ENCODE results near the gene TGFBI.

The TGFBI gene

DNA sequence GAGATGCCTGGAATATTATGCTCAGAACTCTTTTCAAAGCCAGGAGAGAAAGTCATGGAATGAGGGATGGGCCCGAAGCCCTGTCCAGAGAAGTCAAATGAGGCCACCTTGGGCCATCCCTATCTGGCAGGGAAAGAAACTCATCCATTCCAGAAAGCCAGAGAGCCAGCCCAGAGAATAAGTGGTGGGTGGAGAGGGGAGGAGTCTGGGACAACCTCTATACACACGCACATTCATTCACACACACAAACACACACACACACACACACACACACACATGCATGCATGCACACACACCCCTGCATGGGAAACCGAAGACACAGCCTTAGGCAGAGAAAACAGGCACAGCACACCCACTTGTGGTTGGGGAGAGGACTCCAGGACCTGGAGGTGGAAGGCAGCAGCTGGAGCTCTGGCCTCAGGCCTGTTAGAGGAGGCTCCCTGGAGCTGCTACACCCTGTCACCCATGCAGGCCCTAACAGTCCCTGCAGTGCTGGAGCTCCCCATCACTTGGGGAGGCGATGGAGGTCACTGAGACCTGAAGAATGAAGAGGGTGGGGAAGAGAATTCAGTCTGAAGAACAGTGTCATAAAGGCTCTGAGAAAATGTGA is 38.0 kb downstream of the TGFBI start:
- peak; percentile 74 for DNase-seq

- no peak for DNase-seq
Measured at GRCh38 chr5:136067422-136067821, 38.6 kb downstream of the TGFBI start.

DNA sequence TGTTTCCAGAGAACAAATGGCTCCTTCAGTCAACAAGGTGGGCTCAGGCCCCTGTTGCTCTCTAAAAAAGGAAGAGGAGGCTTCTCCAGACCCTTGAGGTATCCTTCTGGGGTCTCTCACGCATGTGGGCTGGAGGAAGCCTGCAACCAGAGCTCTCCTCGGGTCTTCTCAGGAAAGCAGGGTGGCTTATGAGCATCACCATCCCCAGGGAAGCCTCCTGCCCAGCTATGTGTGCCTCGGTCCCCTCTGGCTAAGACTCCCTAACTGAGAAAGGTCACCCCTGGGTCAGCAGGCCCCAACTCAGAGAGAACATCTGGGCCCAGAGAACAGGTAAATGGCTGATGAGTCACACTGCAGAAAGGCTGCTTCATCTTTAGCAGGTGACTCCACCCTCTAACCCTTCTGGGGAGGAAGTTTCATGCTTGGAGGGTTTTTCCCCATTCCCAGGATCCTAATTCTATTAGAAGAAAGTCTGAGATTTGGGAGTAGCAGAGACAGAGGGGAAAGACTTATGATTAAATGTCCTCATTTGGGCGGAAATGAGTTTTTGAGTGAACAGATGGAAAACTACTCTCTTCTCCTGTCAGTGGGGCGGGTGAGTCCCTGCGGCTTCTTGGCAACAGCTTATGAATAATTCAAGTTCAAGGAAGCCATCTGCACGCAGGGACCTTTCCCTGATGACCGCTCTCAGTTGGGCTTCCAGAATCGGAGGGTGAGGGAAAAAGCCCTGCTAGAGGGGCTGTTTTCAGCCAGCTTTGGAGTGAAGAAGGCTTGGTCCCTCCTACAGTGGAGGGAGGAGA is 41.9 kb downstream of the TGFBI start:
- DNase-seq, result no peak

GRCh38 chr5:136073714-136074529 is 45.1 kb downstream of the TGFBI start:
- peak; percentile 54 for DNase-seq

GRCh38 chr5:136075466-136075891 is 46.7 kb downstream of the TGFBI start:
- peak; percentile 60 for DNase-seq

- DNase-seq, result no peak
Measured at GRCh38 chr5:136076067-136076466, 47.3 kb downstream of the TGFBI start.

- peak; percentile 48 for DNase-seq
Measured at GRCh38 chr5:136076881-136077445, 48.2 kb downstream of the TGFBI start.

- no peak for DNase-seq
Measured at GRCh38 chr5:136079195-136079985, 50.6 kb downstream of the TGFBI start.

- no peak for DNase-seq
Measured at GRCh38 chr5:136080113-136080482, 51.3 kb downstream of the TGFBI start.

DNA sequence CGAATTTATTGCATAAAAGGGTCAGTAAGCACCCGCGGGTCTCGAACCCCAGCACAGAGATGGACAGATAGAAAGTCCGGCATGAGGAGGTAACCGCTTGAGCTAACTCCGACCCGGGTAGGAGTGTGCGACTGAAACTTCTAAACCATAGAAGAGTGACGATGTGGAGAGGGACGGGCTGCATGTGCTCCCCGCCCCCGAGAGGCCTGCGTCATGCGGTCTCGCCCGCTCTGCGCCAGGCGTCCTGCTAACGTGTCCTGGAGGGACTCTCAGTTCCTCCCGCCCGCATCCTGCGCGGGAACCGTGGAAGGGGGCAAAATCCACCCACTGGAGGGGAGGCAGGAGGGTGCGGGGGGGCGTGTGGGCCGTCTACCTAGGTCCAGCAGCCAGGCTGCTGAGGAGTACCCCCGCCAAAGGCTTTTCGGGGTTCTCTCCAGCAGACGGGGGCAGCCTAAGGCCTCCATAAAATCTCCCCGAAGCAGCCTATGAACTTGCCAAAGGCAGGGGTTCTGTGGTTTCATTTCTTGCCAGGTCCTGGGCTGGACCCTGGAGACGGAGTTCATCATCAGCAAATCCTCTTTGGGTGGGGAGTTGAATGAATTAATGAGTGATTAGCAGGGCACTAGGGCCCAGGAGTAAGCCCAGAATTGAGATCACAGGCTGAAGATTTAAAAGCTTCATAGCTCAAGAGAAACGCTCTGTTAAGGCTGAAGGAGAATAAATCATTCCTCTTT is 51.9 kb downstream of the TGFBI start:
- DNase-seq, result peak; percentile 90

GRCh38 chr5:136081217-136081591 is 52.4 kb downstream of the TGFBI start:
- no peak for DNase-seq

- DNase-seq, result peak; percentile 69
Measured at GRCh38 chr5:136082390-136083193, 53.8 kb downstream of the TGFBI start.

- no peak for DNase-seq
Measured at GRCh38 chr5:136084698-136085097, 55.9 kb downstream of the TGFBI start.

GRCh38 chr5:136086783-136087566 is 58.2 kb downstream of the TGFBI start:
- no peak for DNase-seq

- DNase-seq, result peak; percentile 40
Measured at GRCh38 chr5:136087961-136088871, 59.4 kb downstream of the TGFBI start.

DNA sequence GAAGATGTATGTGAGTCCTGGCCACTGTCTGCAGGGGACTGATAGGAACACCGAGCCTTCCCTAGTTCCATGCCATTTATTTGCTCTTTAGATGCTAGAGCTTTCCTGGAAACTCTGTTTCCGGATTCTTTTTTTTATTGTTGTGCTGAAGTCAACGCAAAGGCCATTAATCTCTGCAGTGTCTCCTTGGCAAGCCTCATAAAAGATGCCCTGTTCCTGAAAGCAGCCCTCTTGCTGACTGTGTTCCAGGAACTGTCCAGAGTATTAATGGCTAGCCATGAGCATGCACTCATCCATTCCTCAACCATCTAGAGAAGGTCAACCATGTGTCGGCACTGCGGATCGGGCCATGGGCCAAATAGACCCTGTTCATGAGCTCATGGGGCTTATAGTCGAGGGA is 61.0 kb downstream of the TGFBI start:
- DNase-seq, result no peak

DNA sequence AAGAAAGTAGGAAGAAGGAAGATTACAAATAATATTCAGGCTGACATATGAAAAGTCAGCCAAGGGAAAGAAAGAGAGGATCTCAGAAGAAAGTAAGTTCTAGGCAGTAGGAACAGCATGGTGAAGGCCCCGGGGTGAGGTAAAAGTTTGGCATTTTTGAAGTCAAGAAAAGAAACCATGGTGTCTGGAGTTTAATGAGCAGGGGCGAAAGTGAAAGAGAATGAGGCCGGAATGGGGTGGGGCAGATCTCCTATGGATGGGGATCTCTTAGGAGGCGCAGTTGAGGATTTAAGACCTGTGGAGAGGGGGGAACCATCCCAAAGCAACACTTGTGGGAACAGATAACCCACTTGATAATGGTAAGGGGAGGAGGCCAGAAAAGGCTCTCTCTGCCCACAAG is 61.5 kb downstream of the TGFBI start:
- DNase-seq, result no peak

DNA sequence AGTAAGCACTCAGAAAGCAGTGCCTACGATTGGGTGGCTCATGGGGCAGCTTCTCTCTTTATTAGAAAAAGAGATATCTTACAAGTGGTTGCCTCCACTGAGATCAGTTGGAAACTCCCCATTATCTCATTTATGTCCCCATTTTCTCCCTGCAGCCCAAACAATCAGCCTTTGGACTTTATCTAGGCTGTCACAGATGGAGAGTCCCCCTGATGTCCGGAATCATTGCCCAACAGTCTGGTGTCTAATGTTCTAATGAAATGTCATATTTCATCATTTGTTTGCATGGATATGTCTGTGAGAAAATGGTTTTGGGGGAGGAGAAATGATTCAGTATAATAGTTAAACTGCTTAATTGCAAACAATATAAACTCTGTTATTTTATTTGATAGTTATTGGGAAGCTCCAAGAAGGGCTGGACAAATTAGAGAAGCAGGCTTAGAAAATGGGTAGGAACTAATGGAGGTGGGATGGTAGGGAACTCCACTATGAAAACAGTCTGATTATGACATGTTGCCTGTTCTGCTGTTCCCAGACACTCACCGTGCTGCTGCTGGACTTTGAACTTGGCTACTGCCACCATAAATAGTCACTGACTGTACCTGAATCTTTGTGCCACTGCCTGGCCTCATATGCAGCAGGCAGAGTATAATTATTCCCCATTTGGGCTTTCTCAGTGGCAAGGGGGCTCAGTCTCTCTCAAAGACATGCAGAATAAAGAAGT is 65.6 kb downstream of the TGFBI start:
- no peak for DNase-seq
